ENCODE results near the gene HOXA6. TPM values are rescaled to one million over a fixed set of nuclear protein-coding genes. Genes with fewer than 3 reads are reported as not detected.
A peak's percentile ranks its signal among the peaks of the same experiment; 100 is the strongest.

HOXA6 gene
- total and polyA plus RNA-seq, 2 donors (not counting 1 experiment from before 2014, with no cell fraction given), result 1.2 to 3.6 TPM

- Histone ChIP-seq H3K9me3 (ENCODE audit: control insufficient read depth, insufficient read depth, low read depth, low read length) (no peaks in the 10 kb centered on the region), H3K4me2 (ENCODE audit: extremely low read depth, insufficient read depth, low read length) (no peak overlapping the region), H2AFZ (ENCODE audit: low read length) (no peak overlapping the region), H4K20me1 (ENCODE audit: control insufficient read depth, extremely low read depth, insufficient read depth, low read length) (no peaks in the 10 kb centered on the region), H3K79me2 (ENCODE audit: control insufficient read depth, insufficient read depth, low read length) (peaks cover 19% of the 10 kb centered on the region), H3K36me3 (ENCODE audit: control insufficient read depth, insufficient read depth, low read length) (no peaks in the 10 kb centered on the region), H3K9ac (ENCODE audit: insufficient read depth, low read length) (no peak overlapping the region), H3K27ac (ENCODE audit: insufficient read depth, low read length) (no peak overlapping the region), H3K4me1 (ENCODE audit: control insufficient read depth, extremely low read depth, insufficient read depth, low read length) (peaks cover 11% of the 10 kb centered on the region), H3K27me3 (ENCODE audit: control insufficient read depth, insufficient read depth, low read length) (no peaks in the 10 kb centered on the region), H3K4me3 (replicated peaks in 1 of 4; ENCODE audit: control extremely low read depth in 1 of 4, insufficient read depth in 1 of 4, low read depth in 3 of 4, low read length in 4 of 4) (no peak overlapping the region)
- TF ChIP-seq EZH2 (IDR thresholded peaks at IDR 0.05; ENCODE audit: low read length, missing control alignments) (no peak), CTCF (conservative IDR thresholded peaks at IDR 0.05 in 1 of 2, IDR thresholded peaks at IDR 0.05 in 1 of 2; ENCODE audit: low read depth in 1 of 2, low read length in 2 of 2) (no peak)
- peak in 1 of 2 donors; percentile 64 for DNase-seq (ENCODE audit: low read depth in 2 of 2)
Observed at GRCh38 chr7:27126596-27127327, 20.8 kb downstream of the HOXA6 start.

- Histone ChIP-seq H3K4me3 (replicated peaks in 1 of 4; ENCODE audit: control extremely low read depth in 1 of 4, insufficient read depth in 1 of 4, low read depth in 3 of 4, low read length in 4 of 4) (no peak overlapping the region), H3K4me2 (ENCODE audit: extremely low read depth, insufficient read depth, low read length) (no peak overlapping the region), H3K9me3 (ENCODE audit: control insufficient read depth, insufficient read depth, low read depth, low read length) (no peaks in the 10 kb centered on the region), H3K79me2 (ENCODE audit: control insufficient read depth, insufficient read depth, low read length) (peaks cover 19% of the 10 kb centered on the region), H3K4me1 (ENCODE audit: control insufficient read depth, extremely low read depth, insufficient read depth, low read length) (peaks cover 15% of the 10 kb centered on the region), H2AFZ (ENCODE audit: low read length) (no peak overlapping the region), H3K9ac (ENCODE audit: insufficient read depth, low read length) (no peak overlapping the region), H3K27me3 (ENCODE audit: control insufficient read depth, insufficient read depth, low read length) (no peaks in the 10 kb centered on the region), H3K36me3 (ENCODE audit: control insufficient read depth, insufficient read depth, low read length) (no peaks in the 10 kb centered on the region), H4K20me1 (ENCODE audit: control insufficient read depth, extremely low read depth, insufficient read depth, low read length) (no peaks in the 10 kb centered on the region), H3K27ac (ENCODE audit: insufficient read depth, low read length) (no peak overlapping the region)
- TF ChIP-seq EZH2 (IDR thresholded peaks at IDR 0.05; ENCODE audit: low read length, missing control alignments) (no peak), CTCF (conservative IDR thresholded peaks at IDR 0.05 in 1 of 2, IDR thresholded peaks at IDR 0.05 in 1 of 2; ENCODE audit: low read depth in 1 of 2, low read length in 2 of 2) (no peak)
- DNase-seq (ENCODE audit: low read depth in 2 of 2), result peak in 1 of 2 donors; percentile 29
Observed at GRCh38 chr7:27125986-27126394, 21.6 kb downstream of the HOXA6 start.

- Histone ChIP-seq H3K4me1 (ENCODE audit: control insufficient read depth, extremely low read depth, insufficient read depth, low read length) (peaks cover 21% of the 10 kb centered on the region), H3K4me3 (replicated peaks in 1 of 4; ENCODE audit: control extremely low read depth in 1 of 4, insufficient read depth in 1 of 4, low read depth in 3 of 4, low read length in 4 of 4) (peak overlapping the region in 1 of 4 experiments; percentile 57), H3K4me2 (ENCODE audit: extremely low read depth, insufficient read depth, low read length) (no peak overlapping the region)
Observed at GRCh38 chr7:27124902-27125689, 22.5 kb downstream of the HOXA6 start.

More at GRCh38 chr7:27124902-27125689, 22.5 kb downstream of the HOXA6 start:
- no peak overlapping the region for H3K27ac ChIP-seq (ENCODE audit: insufficient read depth, low read length)
- no peaks in the 10 kb centered on the region for H4K20me1 ChIP-seq (ENCODE audit: control insufficient read depth, extremely low read depth, insufficient read depth, low read length)
- TF ChIP-seq CTCF (conservative IDR thresholded peaks at IDR 0.05 in 1 of 2, IDR thresholded peaks at IDR 0.05 in 1 of 2; ENCODE audit: low read depth in 1 of 2, low read length in 2 of 2) (no peak), EZH2 (IDR thresholded peaks at IDR 0.05; ENCODE audit: low read length, missing control alignments) (no peak)
- no peak overlapping the region for H3K9ac ChIP-seq (ENCODE audit: insufficient read depth, low read length)
- H3K79me2 ChIP-seq (ENCODE audit: control insufficient read depth, insufficient read depth, low read length), result peaks cover 19% of the 10 kb centered on the region
- H3K27me3 ChIP-seq (ENCODE audit: control insufficient read depth, insufficient read depth, low read length), result no peaks in the 10 kb centered on the region
- H2AFZ ChIP-seq (ENCODE audit: low read length), result no peak overlapping the region
- no peaks in the 10 kb centered on the region for H3K9me3 ChIP-seq (ENCODE audit: control insufficient read depth, insufficient read depth, low read depth, low read length)
- no peak for DNase-seq (ENCODE audit: low read depth in 2 of 2)
- H3K36me3 ChIP-seq (ENCODE audit: control insufficient read depth, insufficient read depth, low read length), result no peaks in the 10 kb centered on the region
